RCC 7860 (cell line): Measurements from ENCODE around the gene CD84.
"Not testable (repeated sequence)": the region's sequence is repeated elsewhere in the genome, so short reads cannot be mapped to it uniquely, and the experiment has no call there.

Experiments used
- DNase-seq: peaks from one replicate; pipeline ENCODE4 v3.0.0-alpha.2; 2015; ENCODE audit warnings: low spot score
- FAIRE-seq: peaks from 2 replicates; lab custom pipeline; 2012; peaks lifted over from hg19 to GRCh38; lab: Jason Lieb, UNC

The CD84 gene

DNA sequence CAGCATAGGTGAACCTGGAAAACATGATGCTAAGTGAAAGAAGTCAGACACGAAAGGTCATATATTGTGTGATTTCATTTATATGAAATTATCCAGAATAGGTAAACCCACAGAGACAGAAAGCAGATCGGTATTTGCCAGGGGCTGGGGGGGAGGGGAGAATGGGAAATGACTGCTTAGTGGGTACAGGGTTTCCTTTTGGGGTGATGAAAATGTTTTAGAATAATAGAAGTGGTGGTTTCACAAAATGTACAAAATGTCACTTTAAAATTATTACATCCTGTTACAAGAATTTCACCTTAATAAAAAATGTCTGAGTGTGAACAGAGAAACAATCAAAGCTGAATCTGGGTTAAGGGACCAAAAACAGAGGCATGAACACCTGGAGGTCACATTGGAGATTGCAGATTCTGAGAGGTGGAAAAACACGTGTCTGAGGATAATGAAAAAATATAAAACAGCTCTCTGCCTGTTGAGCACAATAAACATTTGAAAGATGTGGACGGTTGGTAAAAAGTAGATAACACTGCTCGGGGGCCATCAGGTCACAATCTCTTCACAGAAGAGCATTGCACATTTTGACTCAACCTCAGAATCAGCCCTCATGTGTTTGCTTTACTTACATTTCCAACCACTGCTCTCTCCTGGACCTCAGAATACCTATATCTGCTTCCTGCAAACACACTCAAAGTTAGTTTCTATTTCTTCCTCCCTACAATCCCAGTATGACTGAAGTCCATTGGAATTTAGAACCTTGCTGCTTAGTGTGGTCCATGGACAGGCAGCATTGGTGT lies 59.5 kb downstream of the CD84 start:
- DNase-seq (peak; percentile 8), FAIRE-seq (no peak)

DNA sequence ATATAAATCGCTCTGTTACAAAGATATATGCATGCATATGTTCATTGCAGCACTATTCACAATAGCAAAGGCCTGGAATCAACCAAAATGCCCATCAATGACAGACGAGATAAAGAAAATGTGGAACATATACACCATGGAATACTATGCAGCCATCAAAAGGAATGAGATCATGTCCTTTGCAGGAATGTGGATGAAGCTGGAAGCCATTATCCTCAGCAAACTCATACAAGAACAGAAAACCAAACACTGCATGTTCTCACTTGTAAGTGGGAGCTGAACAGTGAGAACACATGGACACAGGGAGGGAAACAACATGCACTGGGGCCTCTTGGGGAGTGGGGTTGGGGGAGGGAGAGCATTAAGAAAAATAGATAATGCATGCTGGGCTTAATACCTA lies 61.8 kb downstream of the CD84 start:
- FAIRE-seq, DNase-seq: not testable (repeated sequence)

DNA sequence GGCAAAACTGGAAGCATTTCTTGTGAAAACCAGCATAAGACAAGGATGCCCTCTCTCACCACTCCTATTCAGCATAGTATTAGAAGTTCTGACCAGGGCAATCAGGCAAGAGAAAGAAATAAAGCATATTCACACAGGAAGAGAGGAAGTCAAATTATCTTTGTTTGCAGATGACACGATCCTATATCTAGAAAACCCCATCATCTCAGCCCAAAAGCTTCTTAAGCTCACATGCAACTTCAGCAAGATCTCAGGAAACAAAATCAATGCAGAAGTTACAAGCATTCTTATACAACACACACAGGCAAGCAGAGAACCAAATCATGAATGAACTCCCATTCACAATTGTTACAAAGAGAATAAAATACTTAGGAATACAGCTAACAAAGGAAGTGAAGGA lies 63.4 kb downstream of the CD84 start:
- not testable (repeated sequence) for FAIRE-seq

DNA sequence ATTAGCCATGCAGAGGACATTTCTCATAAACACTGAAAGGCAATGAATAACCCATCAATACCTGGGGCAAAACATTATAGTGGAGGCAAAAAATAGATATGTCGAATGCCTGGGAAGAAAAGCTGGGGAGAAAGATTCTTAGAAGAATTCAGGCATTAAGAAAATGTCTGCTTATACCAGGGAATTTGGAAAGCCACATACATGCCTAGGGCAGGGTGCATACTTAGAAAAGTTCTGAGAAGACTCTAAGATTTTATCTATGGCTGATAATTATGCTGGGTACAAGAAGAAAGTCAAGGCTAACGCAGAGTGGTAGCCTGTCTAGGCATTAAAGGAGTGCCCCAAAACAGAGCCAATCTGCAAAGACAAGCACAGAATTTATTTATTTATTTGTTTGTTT lies 74.6 kb downstream of the CD84 start:
- DNase-seq (no peak), FAIRE-seq (no peak)

More for the DNA sequence above, 63.4 kb downstream of the CD84 start:
- DNase-seq: not testable (repeated sequence)

DNA sequence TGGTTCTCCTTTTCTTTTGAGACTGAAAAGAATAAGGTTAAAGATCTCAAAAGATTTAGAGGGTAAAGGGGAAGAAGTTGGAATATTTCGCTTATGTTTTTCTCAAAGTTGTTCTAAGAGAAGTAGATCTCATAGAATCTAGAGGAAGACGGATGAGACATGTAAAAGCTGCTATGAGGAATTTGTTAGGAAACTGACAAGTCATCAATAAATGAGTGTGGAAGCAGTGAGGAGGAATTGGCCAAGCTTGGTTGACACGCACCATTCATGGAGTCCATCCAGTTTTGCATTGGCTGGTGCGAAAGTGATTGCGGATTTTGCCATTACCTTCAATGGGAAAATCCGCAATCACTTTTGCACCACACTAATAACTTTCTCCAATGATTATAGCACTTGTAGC lies 76.2 kb downstream of the CD84 start:
- DNase-seq (no peak), FAIRE-seq (no peak)

DNA sequence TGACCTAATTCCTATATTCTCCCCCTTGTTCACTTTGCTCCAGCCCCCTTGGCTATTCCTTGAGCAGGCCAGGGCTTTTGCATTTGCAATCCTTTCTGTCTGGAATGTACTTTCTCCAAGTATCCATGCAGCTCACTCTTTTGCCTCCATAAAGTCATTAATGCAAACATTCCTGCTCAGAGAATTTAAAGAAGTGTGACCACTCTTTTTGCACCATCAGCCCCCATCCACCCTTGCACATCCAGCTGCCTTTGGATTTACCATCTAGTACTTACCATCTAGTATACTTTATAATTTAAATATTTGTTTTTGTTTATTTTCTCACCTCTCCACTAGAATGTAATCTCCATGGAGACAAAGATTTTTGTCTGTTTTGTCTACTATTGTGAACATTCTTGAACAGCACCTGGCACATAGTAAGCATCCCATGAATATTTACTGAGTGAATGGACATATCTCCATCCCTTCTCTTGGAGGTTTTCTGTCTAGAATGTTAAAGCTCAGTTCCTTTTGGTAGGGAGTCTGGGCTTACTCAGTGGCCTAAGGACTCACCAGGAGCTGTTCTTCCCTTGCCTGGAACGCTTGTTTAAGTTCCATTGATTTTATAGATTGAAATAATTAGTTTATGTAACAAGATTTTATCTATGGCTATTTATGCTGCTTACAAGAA lies 78.8 kb downstream of the CD84 start:
- DNase-seq: no peak
- no peak for FAIRE-seq

DNA sequence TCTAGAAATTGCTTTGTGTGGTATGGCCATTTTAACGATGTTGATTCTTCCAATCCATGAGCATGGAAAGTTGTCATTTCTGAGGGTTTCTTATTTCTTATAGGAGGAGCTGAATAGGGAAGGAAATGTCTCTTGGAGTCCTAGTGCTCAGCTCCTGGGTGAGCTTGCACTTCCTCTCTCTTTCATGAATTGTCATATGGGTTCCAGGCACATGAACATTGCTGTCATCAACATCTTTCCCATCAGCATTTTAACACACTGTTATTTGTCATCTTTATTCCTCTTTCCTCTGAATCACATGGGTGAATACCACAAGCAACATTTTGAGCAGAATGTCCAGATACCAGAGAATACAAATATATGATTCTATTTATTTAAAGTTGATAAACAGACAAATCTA lies 79.7 kb downstream of the CD84 start:
- DNase-seq (no peak), FAIRE-seq (no peak)

DNA sequence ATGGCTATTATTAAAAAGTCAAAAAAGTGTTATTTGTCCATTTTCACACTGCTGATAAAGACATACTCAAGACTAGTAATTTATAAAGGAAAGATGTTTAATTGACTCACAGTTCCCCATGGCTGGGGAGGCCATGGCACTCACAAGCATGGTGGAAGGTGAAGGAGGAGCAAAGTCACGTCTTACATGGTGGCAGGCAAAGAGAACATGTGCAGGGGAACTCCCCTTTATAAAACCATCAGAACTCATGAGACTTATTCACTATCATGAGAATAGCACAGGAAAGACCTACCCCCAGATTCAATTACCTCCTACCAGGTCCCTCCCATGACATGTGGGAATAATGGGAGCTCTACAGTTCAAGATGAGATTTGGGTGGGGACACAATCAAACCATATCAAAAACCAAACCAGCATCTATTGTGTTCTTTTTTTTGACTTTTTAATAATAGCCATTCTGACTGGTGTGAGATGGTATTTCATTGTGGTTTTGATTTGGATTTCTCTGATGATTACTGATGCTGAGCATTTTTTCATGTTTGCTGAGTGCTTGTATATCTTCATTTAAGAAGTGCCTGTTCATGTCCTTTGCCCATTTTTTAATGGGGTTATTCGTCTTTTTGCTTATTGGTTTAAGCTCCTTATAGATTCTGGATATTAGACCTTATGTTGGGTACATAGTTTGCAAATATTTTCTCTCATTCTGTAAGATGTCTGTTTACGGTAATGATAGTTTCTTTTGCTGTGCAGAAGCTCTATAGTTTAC lies 80.8 kb downstream of the CD84 start:
- DNase-seq, FAIRE-seq: not testable (repeated sequence)

DNA sequence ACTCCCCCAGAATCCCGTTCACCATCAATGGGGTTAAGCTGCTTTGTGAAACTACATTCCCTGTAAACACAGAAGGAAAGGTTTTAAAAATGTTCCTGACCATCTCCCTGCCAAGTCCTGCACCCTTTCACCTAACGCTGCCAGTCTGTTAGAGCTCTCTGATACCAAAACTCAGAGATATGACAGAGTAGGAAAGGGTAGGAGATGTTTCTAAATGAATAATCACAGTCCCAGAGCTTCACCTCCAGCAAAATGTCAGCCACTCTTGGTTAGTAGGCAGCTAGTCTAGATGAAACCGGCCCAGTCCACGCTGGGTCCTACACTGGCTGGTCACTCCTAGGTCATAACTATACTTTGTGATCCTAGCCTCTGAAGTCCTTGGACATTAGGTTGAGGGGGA lies 83.0 kb downstream of the CD84 start:
- no peak for FAIRE-seq

DNA sequence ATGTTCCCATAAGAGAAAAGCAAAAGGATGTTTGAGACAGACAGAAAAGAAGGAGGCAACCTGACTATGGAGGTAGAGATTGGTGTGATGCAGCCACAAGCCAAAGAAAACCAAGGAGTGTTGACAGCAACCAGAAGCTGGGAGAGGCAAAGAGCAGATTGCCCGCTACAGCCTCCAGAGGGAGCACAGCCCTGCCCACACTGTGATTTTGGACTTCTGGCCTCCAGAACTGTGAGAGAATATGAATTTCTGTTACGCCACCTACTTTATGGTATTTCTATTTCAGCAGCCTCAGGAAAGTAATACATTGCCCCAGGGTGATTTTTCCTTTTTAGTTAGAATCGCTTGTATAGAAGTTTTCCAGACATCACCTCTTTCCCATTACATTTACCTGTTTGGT lies 84.7 kb downstream of the CD84 start:
- FAIRE-seq: no peak
- DNase-seq: no peak

More for the DNA sequence above, 83.0 kb downstream of the CD84 start:
- DNase-seq: no peak

DNA sequence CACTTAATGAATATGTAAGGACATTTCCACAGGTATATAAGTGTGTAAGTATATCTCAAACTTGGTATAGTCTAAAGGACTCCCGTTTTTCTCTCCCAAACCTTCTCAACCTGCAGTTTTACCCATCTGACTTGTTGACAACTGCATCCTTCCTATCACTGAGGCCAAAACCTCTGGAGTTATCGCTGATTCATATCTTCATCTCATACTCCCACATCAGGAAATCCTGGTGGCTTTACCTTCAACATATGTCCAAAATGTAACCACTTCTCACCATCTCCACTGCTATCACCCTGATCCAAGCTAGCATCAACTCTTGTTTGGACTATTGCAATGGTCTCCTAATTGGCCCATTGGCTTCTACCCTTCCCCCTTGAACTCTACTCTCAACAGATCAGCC lies 86.7 kb downstream of the CD84 start:
- no peak for FAIRE-seq
- no peak for DNase-seq

DNA sequence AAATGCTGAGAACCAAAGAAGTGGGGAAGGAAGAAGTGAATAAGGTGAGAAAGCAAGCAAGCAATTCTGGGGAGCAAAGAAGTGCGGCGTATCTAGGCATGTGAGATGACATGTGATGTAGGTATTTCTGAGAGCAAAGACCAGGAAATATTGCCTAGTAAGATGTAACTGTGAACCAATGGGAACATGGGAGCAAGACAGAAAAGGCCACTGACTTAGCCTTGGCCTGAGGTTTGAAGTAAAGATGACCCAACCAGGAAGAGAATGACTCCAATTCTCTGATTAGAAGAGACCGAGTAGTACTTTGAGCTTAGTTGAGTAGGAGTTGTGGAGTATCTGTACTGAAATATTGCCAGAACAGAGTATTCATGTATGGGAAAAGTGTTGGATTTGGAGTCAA lies 87.3 kb downstream of the CD84 start:
- DNase-seq (no peak), FAIRE-seq (no peak)
